ENCODE results near the gene STRN3. TPM values are rescaled to one million over a fixed set of nuclear protein-coding genes. Genes with fewer than 3 reads are reported as not detected.
A peak's percentile ranks its signal among the peaks of the same experiment; 100 is the strongest.

The STRN3 gene
- total RNA-seq, 4 donors from 2014 or later: 28.3 to 48.8 (median 38.1) TPM

GRCh38 chr14:30882431-30882830 is 143.7 kb downstream of the STRN3 start:
- no peak for TF ChIP-seq POLR2A (IDR thresholded peaks at IDR 0.05)
- no peak for TF ChIP-seq CTCF (IDR thresholded peaks at IDR 0.05)
- intact Hi-C loops (cut with DNase I; ENCODE audit: low total_unique reads): no loop called here
- no peak overlapping the region for H3K4me3 ChIP-seq (ENCODE audit: low read depth, poor library complexity, severe bottlenecking)
- DNase-seq (ENCODE audit: low spot score in 2 of 2): no peak
- 46 to 80% methylated on average over 1 of the region's 1 CpG for WGBS, 2 donors

GRCh38 chr14:30876692-30877091 is 149.5 kb downstream of the STRN3 start:
- WGBS, 2 donors: 58 to 67% methylated on average over 4 of the region's 4 CpGs
- no peak for DNase-seq (ENCODE audit: low spot score in 2 of 2)
- intact Hi-C loops (cut with DNase I; ENCODE audit: low total_unique reads): no loop called here
- H3K4me3 ChIP-seq (ENCODE audit: low read depth, poor library complexity, severe bottlenecking): no peak overlapping the region
- TF ChIP-seq CTCF (IDR thresholded peaks at IDR 0.05): no peak
- TF ChIP-seq POLR2A (IDR thresholded peaks at IDR 0.05): no peak

- no peak for DNase-seq (ENCODE audit: low spot score in 2 of 2)
- TF ChIP-seq POLR2A (IDR thresholded peaks at IDR 0.05): no peak
- TF ChIP-seq CTCF (IDR thresholded peaks at IDR 0.05): no peak
- 21 to 25% methylated on average over 9 of the region's 9 CpGs for WGBS, 2 donors
- intact Hi-C loops (cut with DNase I; ENCODE audit: low total_unique reads): no loop called here
- no peak overlapping the region for H3K4me3 ChIP-seq (ENCODE audit: low read depth, poor library complexity, severe bottlenecking)
Measured at GRCh38 chr14:30875788-30876053, 150.5 kb downstream of the STRN3 start.

GRCh38 chr14:30874999-30875787 is 151.0 kb downstream of the STRN3 start:
- WGBS, 2 donors: 4% methylated on average over 33 to 45 of the region's 48 CpGs
- TF ChIP-seq CTCF (IDR thresholded peaks at IDR 0.05) (no peak), POLR2A (IDR thresholded peaks at IDR 0.05) (no peak)
- no peak for DNase-seq (ENCODE audit: low spot score in 2 of 2)

GRCh38 chr14:30874120-30874998 is 151.8 kb downstream of the STRN3 start, which contains the start of gene COCH:
Gene COCH (plus strand): TSS chr14:30874559. CDS start chr14:30874939, 380 bp downstream.
- WGBS, 2 donors: 5 to 17% methylated on average over 16 to 33 of the region's 99 CpGs
- H3K4me3 ChIP-seq (ENCODE audit: low read depth, poor library complexity, severe bottlenecking): peak within 1 kb of the TSS; percentile 18
- DNase-seq (ENCODE audit: low spot score in 2 of 2): peak in 1 of 2 donors; percentile 81
- no peak for TF ChIP-seq CTCF (IDR thresholded peaks at IDR 0.05)
- intact Hi-C loops (cut with DNase I; ENCODE audit: low total_unique reads): no loop called here

More at GRCh38 chr14:30874999-30875787, 151.0 kb downstream of the STRN3 start:
- peak overlapping the region; percentile 18 for H3K4me3 ChIP-seq (ENCODE audit: low read depth, poor library complexity, severe bottlenecking)
- intact Hi-C loops (cut with DNase I; ENCODE audit: low total_unique reads): no loop called here
